ENCODE data around the gene EXOC8.

The EXOC8 gene, protein sequence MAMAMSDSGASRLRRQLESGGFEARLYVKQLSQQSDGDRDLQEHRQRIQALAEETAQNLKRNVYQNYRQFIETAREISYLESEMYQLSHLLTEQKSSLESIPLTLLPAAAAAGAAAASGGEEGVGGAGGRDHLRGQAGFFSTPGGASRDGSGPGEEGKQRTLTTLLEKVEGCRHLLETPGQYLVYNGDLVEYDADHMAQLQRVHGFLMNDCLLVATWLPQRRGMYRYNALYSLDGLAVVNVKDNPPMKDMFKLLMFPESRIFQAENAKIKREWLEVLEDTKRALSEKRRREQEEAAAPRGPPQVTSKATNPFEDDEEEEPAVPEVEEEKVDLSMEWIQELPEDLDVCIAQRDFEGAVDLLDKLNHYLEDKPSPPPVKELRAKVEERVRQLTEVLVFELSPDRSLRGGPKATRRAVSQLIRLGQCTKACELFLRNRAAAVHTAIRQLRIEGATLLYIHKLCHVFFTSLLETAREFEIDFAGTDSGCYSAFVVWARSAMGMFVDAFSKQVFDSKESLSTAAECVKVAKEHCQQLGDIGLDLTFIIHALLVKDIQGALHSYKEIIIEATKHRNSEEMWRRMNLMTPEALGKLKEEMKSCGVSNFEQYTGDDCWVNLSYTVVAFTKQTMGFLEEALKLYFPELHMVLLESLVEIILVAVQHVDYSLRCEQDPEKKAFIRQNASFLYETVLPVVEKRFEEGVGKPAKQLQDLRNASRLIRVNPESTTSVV

GRCh38 chr1:231337472-231338269 lies at the start of gene EXOC8:
Gene EXOC8 (minus strand): TSS chr1:231337852. CDS start chr1:231337745, 107 bp downstream.
- peaks cover 5% of the 10 kb centered on the region for H3K9me3 Mint-ChIP-seq
- no peaks in the 10 kb centered on the region for H3K27me3 Mint-ChIP-seq
- peaks cover 62% of the 10 kb centered on the region for H3K4me1 Mint-ChIP-seq
- peaks cover 21% of the 10 kb centered on the region for H3K36me3 Mint-ChIP-seq
- peak within 1 kb of the TSS; percentile 99 for H3K4me3 Mint-ChIP-seq
- H3K27ac Mint-ChIP-seq: peak within 1 kb of the TSS; percentile 100

- peaks cover 51% of the 10 kb centered on the region for H3K4me1 Mint-ChIP-seq
- H3K27me3 Mint-ChIP-seq: no peaks in the 10 kb centered on the region
- H3K9me3 Mint-ChIP-seq: no peaks in the 10 kb centered on the region
- peak overlapping the region; percentile 59 for H3K27ac Mint-ChIP-seq
- H3K36me3 Mint-ChIP-seq: peaks cover 1% of the 10 kb centered on the region
- no peak overlapping the region for H3K4me3 Mint-ChIP-seq
Measured at GRCh38 chr1:231386466-231386865, 48.8 kb upstream of the EXOC8 start.

GRCh38 chr1:231385416-231385748 lies 47.7 kb upstream of the EXOC8 start:
- peaks cover 1% of the 10 kb centered on the region for H3K36me3 Mint-ChIP-seq
- H3K9me3 Mint-ChIP-seq: no peaks in the 10 kb centered on the region
- no peak overlapping the region for H3K27ac Mint-ChIP-seq
- H3K4me1 Mint-ChIP-seq: peaks cover 47% of the 10 kb centered on the region
- no peak overlapping the region for H3K4me3 Mint-ChIP-seq
- H3K27me3 Mint-ChIP-seq: no peaks in the 10 kb centered on the region

- Mint-ChIP-seq H3K36me3 (no peaks in the 10 kb centered on the region), H3K27ac (no peak overlapping the region), H3K4me1 (peaks cover 44% of the 10 kb centered on the region), H3K4me3 (no peak overlapping the region), H3K9me3 (no peaks in the 10 kb centered on the region), H3K27me3 (no peaks in the 10 kb centered on the region)
Measured at GRCh38 chr1:231384696-231385415, 47.2 kb upstream of the EXOC8 start.

- Mint-ChIP-seq H3K27ac (no peak overlapping the region), H3K36me3 (peaks cover 1% of the 10 kb centered on the region), H3K9me3 (no peaks in the 10 kb centered on the region), H3K27me3 (no peaks in the 10 kb centered on the region), H3K4me3 (no peak overlapping the region), H3K4me1 (peaks cover 46% of the 10 kb centered on the region)
Measured at GRCh38 chr1:231383159-231383860, 45.7 kb upstream of the EXOC8 start.

DNA sequence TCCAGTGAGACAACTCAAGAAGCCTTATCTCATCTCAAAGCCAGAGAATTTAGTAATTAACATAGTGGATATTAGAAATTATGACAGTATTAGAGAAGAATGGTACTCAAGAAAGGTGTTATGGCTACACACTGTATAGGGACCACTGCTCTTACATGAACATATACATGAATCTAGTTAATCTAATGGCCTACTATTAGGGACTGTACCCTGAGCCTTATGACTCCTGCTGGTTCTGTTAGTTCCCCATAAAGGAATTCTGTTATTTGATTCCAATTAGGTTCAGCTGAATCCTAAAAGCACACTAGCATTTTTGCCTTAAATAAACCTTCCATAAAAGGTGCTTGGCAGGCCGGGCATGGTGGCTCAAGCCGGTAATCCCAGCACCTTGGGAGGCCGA lies 44.8 kb upstream of the EXOC8 start:
- Mint-ChIP-seq H3K9me3 (no peaks in the 10 kb centered on the region), H3K27ac (no peak overlapping the region), H3K4me3 (no peak overlapping the region), H3K4me1 (peaks cover 43% of the 10 kb centered on the region), H3K27me3 (no peaks in the 10 kb centered on the region), H3K36me3 (peaks cover 1% of the 10 kb centered on the region)

DNA sequence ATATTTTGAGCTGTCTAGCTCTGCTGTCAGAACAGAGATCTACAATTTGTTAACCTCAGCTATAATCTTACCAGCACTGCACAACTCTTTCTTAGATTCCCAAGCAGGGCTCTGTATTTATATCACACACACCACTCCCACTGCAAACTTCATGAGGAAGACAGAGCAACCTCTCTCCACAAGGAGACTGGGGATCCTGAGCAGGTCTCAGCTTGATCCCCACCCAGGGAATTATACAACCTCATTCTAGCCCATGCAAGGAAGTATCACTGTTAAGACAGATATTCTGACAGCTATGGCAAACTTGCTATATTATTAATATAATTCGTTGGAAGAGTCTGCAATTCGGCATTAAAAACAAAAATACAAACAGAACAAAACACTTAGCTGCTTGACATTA lies 44.1 kb upstream of the EXOC8 start:
- H3K27ac Mint-ChIP-seq: no peak overlapping the region
- H3K27me3 Mint-ChIP-seq: no peaks in the 10 kb centered on the region
- H3K9me3 Mint-ChIP-seq: no peaks in the 10 kb centered on the region
- H3K4me1 Mint-ChIP-seq: peaks cover 50% of the 10 kb centered on the region
- peaks cover 1% of the 10 kb centered on the region for H3K36me3 Mint-ChIP-seq
- no peak overlapping the region for H3K4me3 Mint-ChIP-seq

DNA sequence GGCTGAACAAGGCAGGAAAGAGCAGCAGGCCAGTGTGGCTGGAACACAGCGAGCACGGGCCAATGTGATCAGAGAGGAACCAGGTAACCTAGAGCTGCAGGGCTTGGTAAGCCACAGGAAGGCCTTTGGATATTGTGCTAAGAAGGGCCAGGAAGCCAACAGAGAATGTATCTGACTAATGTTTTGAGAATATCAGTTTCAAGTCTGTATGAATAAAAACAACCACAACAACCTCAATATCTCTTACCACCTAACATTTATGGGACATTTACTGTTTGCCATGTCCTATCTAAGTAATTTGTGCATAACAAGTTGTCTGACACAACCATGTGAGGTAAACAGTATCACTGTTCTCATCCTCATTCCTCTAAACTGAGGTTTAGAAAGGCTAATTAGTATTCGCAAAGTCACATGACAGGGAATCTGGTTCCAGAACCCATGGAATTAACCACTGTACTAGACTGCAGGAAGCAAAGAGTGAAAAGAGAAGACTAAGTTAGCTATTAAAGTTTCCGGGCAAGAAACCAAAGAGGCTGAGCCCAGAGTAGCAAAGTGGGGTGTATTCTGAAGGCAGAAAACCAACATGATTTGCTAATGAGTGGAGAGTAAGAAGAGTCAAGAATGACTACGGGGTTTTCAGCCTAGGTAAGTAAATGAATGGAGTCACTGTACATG lies 39.4 kb upstream of the EXOC8 start:
- Mint-ChIP-seq H3K4me3 (no peak overlapping the region), H3K27me3 (no peaks in the 10 kb centered on the region), H3K4me1 (peaks cover 55% of the 10 kb centered on the region), H3K27ac (peak overlapping the region; percentile 8), H3K36me3 (peaks cover 1% of the 10 kb centered on the region), H3K9me3 (no peaks in the 10 kb centered on the region)

GRCh38 chr1:231376101-231376500 lies 38.4 kb upstream of the EXOC8 start:
- Mint-ChIP-seq H3K27ac (peak overlapping the region; percentile 56), H3K27me3 (no peaks in the 10 kb centered on the region), H3K4me3 (no peak overlapping the region), H3K9me3 (no peaks in the 10 kb centered on the region), H3K36me3 (peaks cover 1% of the 10 kb centered on the region), H3K4me1 (peaks cover 46% of the 10 kb centered on the region)

DNA sequence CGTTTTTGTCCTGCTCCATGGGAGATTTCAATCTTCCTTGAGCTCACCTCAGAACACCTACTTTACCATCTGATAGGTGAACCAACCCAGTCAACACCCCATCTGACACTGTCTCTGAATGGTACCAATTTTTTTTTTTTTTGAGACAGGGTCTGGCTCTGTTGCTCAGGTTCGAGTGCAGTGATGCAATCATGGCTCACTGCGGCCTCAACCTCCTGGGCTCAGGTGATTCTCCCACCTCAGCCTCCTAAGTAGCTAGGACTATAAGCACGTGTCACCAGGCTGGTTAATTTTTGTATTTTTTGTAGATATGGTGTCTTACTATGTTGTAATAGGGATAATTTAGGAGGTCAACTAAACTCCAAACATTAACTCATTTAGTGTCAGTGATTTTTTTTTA lies 36.7 kb upstream of the EXOC8 start:
- no peak overlapping the region for H3K27ac Mint-ChIP-seq
- H3K36me3 Mint-ChIP-seq: peaks cover 3% of the 10 kb centered on the region
- no peaks in the 10 kb centered on the region for H3K9me3 Mint-ChIP-seq

DNA sequence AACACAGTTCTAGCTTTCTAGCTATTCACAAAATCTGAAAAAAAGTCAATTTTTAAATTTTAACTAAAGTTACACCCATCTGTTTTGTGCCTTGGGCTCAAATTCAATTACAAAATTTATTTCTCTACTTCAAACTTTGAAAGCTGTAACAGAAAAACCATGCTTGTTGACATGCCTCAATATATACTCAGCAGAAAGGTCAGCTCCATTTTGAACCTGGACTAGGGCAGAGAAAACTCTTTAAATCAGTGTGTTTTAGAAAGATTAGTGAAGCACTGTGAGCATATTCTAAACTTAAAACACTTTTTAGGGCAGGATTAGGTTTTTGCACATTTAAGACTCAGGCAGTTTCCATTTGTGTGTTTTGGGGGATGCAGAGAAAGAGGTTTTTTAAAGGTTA lies 34.8 kb upstream of the EXOC8 start:
- Mint-ChIP-seq H3K27me3 (no peaks in the 10 kb centered on the region), H3K4me3 (no peak overlapping the region), H3K4me1 (peaks cover 24% of the 10 kb centered on the region), H3K27ac (peak overlapping the region; percentile 80), H3K9me3 (no peaks in the 10 kb centered on the region), H3K36me3 (peaks cover 3% of the 10 kb centered on the region)

More for the DNA sequence above, 36.7 kb upstream of the EXOC8 start:
- Mint-ChIP-seq H3K4me1 (peaks cover 41% of the 10 kb centered on the region), H3K4me3 (no peak overlapping the region), H3K27me3 (no peaks in the 10 kb centered on the region)

DNA sequence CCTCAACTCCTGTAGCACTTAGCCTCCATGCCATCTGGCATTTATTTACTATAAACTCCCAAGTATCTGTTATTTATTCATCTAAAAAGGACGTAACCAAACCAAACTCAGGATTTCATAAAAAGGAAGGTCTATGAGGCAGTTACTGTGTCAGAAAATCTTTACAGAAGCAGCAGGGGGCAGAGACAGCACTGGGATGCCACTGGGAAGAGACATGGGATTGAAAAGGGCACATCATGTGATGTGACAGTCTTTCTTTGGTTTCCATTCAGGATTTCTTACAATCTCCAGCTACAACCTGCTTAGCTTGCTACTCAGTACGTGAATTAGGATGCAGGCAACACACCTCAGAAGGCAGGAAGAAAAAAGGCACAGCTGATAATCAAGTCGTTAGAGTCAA lies 31.6 kb upstream of the EXOC8 start:
- no peak overlapping the region for H3K27ac Mint-ChIP-seq
- peaks cover 3% of the 10 kb centered on the region for H3K4me1 Mint-ChIP-seq
- no peak overlapping the region for H3K4me3 Mint-ChIP-seq
- no peaks in the 10 kb centered on the region for H3K9me3 Mint-ChIP-seq
- peaks cover 6% of the 10 kb centered on the region for H3K36me3 Mint-ChIP-seq
- H3K27me3 Mint-ChIP-seq: no peaks in the 10 kb centered on the region

DNA sequence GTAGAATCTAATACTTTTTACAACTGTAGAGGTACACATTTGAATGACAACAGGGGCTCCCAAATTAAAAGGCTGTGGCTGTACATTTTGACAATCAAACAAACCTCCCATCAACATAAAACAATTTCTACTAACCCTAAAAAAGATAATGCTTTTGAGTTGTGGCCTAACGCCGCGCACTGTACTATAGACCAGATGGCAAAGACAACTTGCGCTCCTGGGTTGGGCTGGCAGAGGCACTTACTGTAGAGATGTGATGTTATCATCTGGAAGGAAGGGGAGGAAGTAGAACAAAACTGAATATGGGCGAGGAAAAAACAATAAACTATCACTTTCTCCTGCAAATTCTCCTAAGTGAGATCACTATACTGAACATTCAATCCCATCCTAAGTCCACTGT lies 26.5 kb upstream of the EXOC8 start:
- Mint-ChIP-seq H3K9me3 (no peaks in the 10 kb centered on the region), H3K36me3 (peaks cover 5% of the 10 kb centered on the region), H3K4me1 (no peaks in the 10 kb centered on the region), H3K4me3 (no peak overlapping the region), H3K27me3 (no peaks in the 10 kb centered on the region), H3K27ac (peak overlapping the region; percentile 46)

DNA sequence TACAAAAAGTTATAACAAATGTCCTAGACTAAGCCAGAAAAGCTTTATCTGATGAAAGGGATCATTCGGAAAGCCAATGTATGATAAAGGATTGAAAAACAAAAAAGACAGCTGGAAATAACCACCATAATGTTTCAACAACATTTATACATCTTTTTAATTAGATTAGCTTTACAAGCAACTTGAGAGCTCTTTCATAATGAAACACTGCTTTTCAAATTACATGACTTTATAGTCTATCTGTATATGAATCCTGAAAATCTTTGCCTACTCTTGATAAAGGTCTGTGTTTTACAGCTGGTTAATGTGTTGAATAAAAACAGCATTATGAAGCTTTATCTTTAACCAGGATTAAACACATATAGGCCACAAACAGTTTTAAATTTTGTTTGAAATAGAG lies 26.0 kb upstream of the EXOC8 start:
- no peak overlapping the region for H3K4me3 Mint-ChIP-seq
- no peaks in the 10 kb centered on the region for H3K4me1 Mint-ChIP-seq
- no peaks in the 10 kb centered on the region for H3K9me3 Mint-ChIP-seq
- H3K27me3 Mint-ChIP-seq: no peaks in the 10 kb centered on the region
- H3K27ac Mint-ChIP-seq: no peak overlapping the region
- peaks cover 5% of the 10 kb centered on the region for H3K36me3 Mint-ChIP-seq
